HEK293 (cell line): Measurements from ENCODE around the gene MTUS2.

ENCODE experiments used
- CTCF ChIA-PET: fragments of 350-600 bp; formaldehyde crosslinking; extraction: SDS; loops from one replicate; lab custom pipeline; 2021; ENCODE audit warnings: antibody characterized with exemption; lab: Yijun Ruan, JAX
- POLR2A ChIA-PET: fragments of 300-600 bp; formaldehyde crosslinking; extraction: SDS; loops from one replicate; lab custom pipeline; 2020; ENCODE audit warnings: antibody characterized with exemption, inconsistent platforms; lab: Yijun Ruan, JAX
- H3K27ac ChIP-seq: fragments of 200-500 bp; sonication (Bioruptor generic); 2 replicates; pipeline ENCODE4 v1.5.1; 2014; ENCODE audit warnings: low read depth, low read length, control low read depth, inconsistent platforms; ENCODE audit errors: extremely low read depth
- H3K36me3 ChIP-seq, 2 experiments: fragments of 200-500 bp in 1 of 2; sonication (Bioruptor generic) in 1 of 2; 1 replicate in 1 of 2; 2 replicates in 1 of 2; pipeline ENCODE4 v1.5.1; 2014 to 2017; ENCODE audit warnings: inconsistent platforms in 2 of 2, low read length in 2 of 2; ENCODE audit not compliant: control insufficient read depth in 2 of 2, insufficient read depth in 1 of 2
- H3K4me1 ChIP-seq: fragments of 200-500 bp; sonication (Bioruptor generic); 2 replicates; pipeline ENCODE4 v1.5.1; 2014; ENCODE audit warnings: mild to moderate bottlenecking, low read length, inconsistent platforms; ENCODE audit not compliant: control insufficient read depth, insufficient read depth
- H3K4me3 ChIP-seq: 2 replicates; pipeline ENCODE4 v1.5.1; 2011; ENCODE audit warnings: low read depth, mild to moderate bottlenecking, control low read depth, low read length, moderate library complexity
- H3K9me3 ChIP-seq: fragments of 200-500 bp; sonication (Bioruptor generic); 2 replicates; pipeline ENCODE4 v1.5.1; 2014; ENCODE audit warnings: low read depth, low read length, inconsistent platforms; ENCODE audit not compliant: control insufficient read depth, insufficient read depth
- AEBP2 ChIP-seq: fragments of 450-650 bp; formaldehyde crosslinking; IDR thresholded peaks from 2 replicates; pipeline ENCODE4 v1.5.1; 2016; ENCODE audit warnings: missing biosample characterization, missing genetic modification characterization, borderline replicate concordance
- IKZF3 ChIP-seq: fragments of 450-650 bp; IDR thresholded peaks from 2 replicates; pipeline ENCODE4 v1.5.0; 2018; ENCODE audit warnings: missing biosample characterization, mild to moderate bottlenecking, missing genetic modification characterization, moderate library complexity
- MYNN ChIP-seq: fragments of 450-650 bp; formaldehyde crosslinking; IDR thresholded peaks from 2 replicates; pipeline ENCODE4 v1.5.1; 2016; ENCODE audit warnings: missing biosample characterization, missing genetic modification characterization, borderline replicate concordance
- PBX3 ChIP-seq: sonication (generic); formaldehyde crosslinking; IDR thresholded peaks from 2 replicates; pipeline ENCODE4 v1.8.1; 2022; ENCODE audit warnings: mild to moderate bottlenecking, moderate library complexity, missing genetic modification reagents
- RBAK ChIP-seq: fragments of 450-650 bp; formaldehyde crosslinking; IDR thresholded peaks from 2 replicates; pipeline ENCODE4 v1.5.1; 2016; ENCODE audit warnings: missing biosample characterization, missing genetic modification characterization
- SCRT2 ChIP-seq: fragments of 450-650 bp; formaldehyde crosslinking; IDR thresholded peaks from 2 replicates; pipeline ENCODE4 v1.5.1; 2016; ENCODE audit warnings: missing biosample characterization, missing genetic modification characterization
- SP7 ChIP-seq: fragments of 450-650 bp; formaldehyde crosslinking; IDR thresholded peaks from 2 replicates; pipeline ENCODE4 v1.5.1; 2016; ENCODE audit warnings: missing biosample characterization, missing genetic modification characterization
- ZBTB1 ChIP-seq: fragments of 450-650 bp; formaldehyde crosslinking; IDR thresholded peaks from 2 replicates; pipeline ENCODE4 v1.5.1; 2016; ENCODE audit warnings: missing biosample characterization, missing genetic modification characterization
- ZNF121 ChIP-seq: fragments of 450-650 bp; formaldehyde crosslinking; IDR thresholded peaks from 2 replicates; pipeline ENCODE4 v1.5.1; 2016; ENCODE audit warnings: missing biosample characterization, missing genetic modification characterization
- ZNF169 ChIP-seq: fragments of 450-650 bp; formaldehyde crosslinking; IDR thresholded peaks from 2 replicates; pipeline ENCODE4 v1.5.1; 2016; ENCODE audit warnings: missing biosample characterization, missing genetic modification characterization
- ZNF175 ChIP-seq: fragments of 450-650 bp; formaldehyde crosslinking; IDR thresholded peaks from 2 replicates; pipeline ENCODE4 v1.5.1; 2016; ENCODE audit warnings: missing biosample characterization, missing genetic modification characterization
- ZNF184 ChIP-seq: fragments of 450-650 bp; IDR thresholded peaks from 2 replicates; pipeline ENCODE4 v1.5.1; 2018; ENCODE audit warnings: missing biosample characterization, mild to moderate bottlenecking, missing genetic modification characterization
- ZNF239 ChIP-seq: fragments of 450-650 bp; formaldehyde crosslinking; IDR thresholded peaks from 2 replicates; pipeline ENCODE4 v1.5.1; 2016; ENCODE audit warnings: missing biosample characterization, missing genetic modification characterization
- ZNF354C ChIP-seq: fragments of 450-650 bp; formaldehyde crosslinking; IDR thresholded peaks from 2 replicates; pipeline ENCODE4 v1.5.1; 2016; ENCODE audit warnings: missing biosample characterization, missing genetic modification characterization, low read depth, borderline replicate concordance
- ZNF391 ChIP-seq: fragments of 450-650 bp; formaldehyde crosslinking; IDR thresholded peaks from 2 replicates; pipeline ENCODE4 v1.5.1; 2016; ENCODE audit warnings: low read depth, missing biosample characterization, missing genetic modification characterization, borderline replicate concordance
- ZNF549 ChIP-seq: fragments of 450-650 bp; IDR thresholded peaks from 2 replicates; pipeline ENCODE4 v1.5.1; 2018; ENCODE audit warnings: missing biosample characterization, missing genetic modification characterization, mild to moderate bottlenecking, inconsistent platforms, moderate library complexity
- ZNF561 ChIP-seq: fragments of 450-650 bp; IDR thresholded peaks from 2 replicates; pipeline ENCODE4 v1.5.1; 2018; ENCODE audit warnings: missing biosample characterization, missing genetic modification characterization, borderline replicate concordance
- ZNF600 ChIP-seq: fragments of 450-650 bp; formaldehyde crosslinking; IDR thresholded peaks from 2 replicates; pipeline ENCODE4 v1.5.1; 2016; ENCODE audit warnings: missing biosample characterization, missing genetic modification characterization
- ZNF704 ChIP-seq: fragments of 450-650 bp; formaldehyde crosslinking; IDR thresholded peaks from 2 replicates; pipeline ENCODE4 v1.5.1; 2016; ENCODE audit warnings: missing biosample characterization, missing genetic modification characterization
- ZSCAN16 ChIP-seq: fragments of 450-650 bp; formaldehyde crosslinking; IDR thresholded peaks from 2 replicates; pipeline ENCODE4 v1.5.1; 2016; ENCODE audit warnings: missing biosample characterization, missing genetic modification characterization
- TF ChIP-seq, protein P1 (sequence below): fragments of 450-650 bp; formaldehyde crosslinking; optimal IDR thresholded peaks from 2 replicates; pipeline ENCODE3; 2016; ENCODE audit warnings: missing biosample characterization, mild to moderate bottlenecking, missing genetic modification characterization

Gene MTUS2

GRCh38 chr13:29059800-29060199, 239.7 kb downstream of the MTUS2 start:
- H3K27ac ChIP-seq = no peak overlapping the region
- POLR2A ChIA-PET = no interaction called here
- H3K9me3 ChIP-seq = no peaks in the 10 kb centered on the region
- H3K36me3 ChIP-seq = no peaks in the 10 kb centered on the region
- TF ChIP-seq SCRT2 (tag by site-specific recombination) = no peak
- H3K4me1 ChIP-seq = no peaks in the 10 kb centered on the region
- no peak overlapping the region for H3K4me3 ChIP-seq
- CTCF ChIA-PET = interaction anchor here (0.7 kb wide), 1 partner anchor 11 kb away, joined by 3 read pairs; no protein-coding TSS in a partner anchor

- Histone ChIP-seq H3K4me3 (no peak overlapping the region), H3K9me3 (no peaks in the 10 kb centered on the region), H3K36me3 (no peaks in the 10 kb centered on the region), H3K4me1 (no peaks in the 10 kb centered on the region), H3K27ac (no peak overlapping the region)
- CTCF ChIA-PET = interaction anchor here (0.7 kb wide), 1 partner anchor 61 kb away, joined by 5 read pairs; no protein-coding TSS in a partner anchor
- POLR2A ChIA-PET = no interaction called here
- no peak for TF ChIP-seq ZSCAN16 (tag by site-specific recombination)
- TF ChIP-seq ZNF391 (tag by site-specific recombination) = no peak
- no peak for TF ChIP-seq ZNF549 (tag by site-specific recombination)
- TF ChIP-seq ZNF239 (tag by site-specific recombination) = no peak
- TF ChIP-seq ZNF169 (tag by site-specific recombination) = no peak
- no peak for TF ChIP-seq ZNF121 (tag by site-specific recombination)
- TF ChIP-seq MYNN (tag by site-specific recombination) = no peak
- TF ChIP-seq RBAK = no peak
- TF ChIP-seq AEBP2 (tag by site-specific recombination) = no peak
- no peak for TF ChIP-seq ZNF354C
- no peak for TF ChIP-seq ZNF704 (tag by site-specific recombination)
- no peak for TF ChIP-seq IKZF3 (tag by site-specific recombination)
- no peak for TF ChIP-seq ZNF600
- no peak for TF ChIP-seq ZBTB1
- TF ChIP-seq, protein P1, sequence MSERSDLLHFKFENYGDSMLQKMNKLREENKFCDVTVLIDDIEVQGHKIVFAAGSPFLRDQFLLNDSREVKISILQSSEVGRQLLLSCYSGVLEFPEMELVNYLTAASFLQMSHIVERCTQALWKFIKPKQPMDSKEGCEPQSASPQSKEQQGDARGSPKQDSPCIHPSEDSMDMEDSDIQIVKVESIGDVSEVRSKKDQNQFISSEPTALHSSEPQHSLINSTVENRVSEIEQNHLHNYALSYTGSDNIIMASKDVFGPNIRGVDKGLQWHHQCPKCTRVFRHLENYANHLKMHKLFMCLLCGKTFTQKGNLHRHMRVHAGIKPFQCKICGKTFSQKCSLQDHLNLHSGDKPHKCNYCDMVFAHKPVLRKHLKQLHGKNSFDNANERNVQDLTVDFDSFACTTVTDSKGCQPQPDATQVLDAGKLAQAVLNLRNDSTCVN (tag by site-specific recombination) = no peak
- TF ChIP-seq ZNF561 (tag by site-specific recombination) = no peak
- TF ChIP-seq ZNF175 = no peak
- TF ChIP-seq ZNF184 (tag by site-specific recombination) = no peak
- TF ChIP-seq PBX3 = no peak
- TF ChIP-seq SP7 (tag by site-specific recombination) = no peak
Observed at GRCh38 chr13:29065142-29065541, 245.0 kb downstream of the MTUS2 start.
